Astrocyte (in vitro differentiated cells and primary cell): ENCODE results near the gene DBT. TPM values are rescaled to one million over a fixed set of nuclear protein-coding genes. Genes with fewer than 3 reads are reported as not detected.

Experiments used
- DNase-seq: peaks from one replicate; pipeline ENCODE4 v3.0.0-alpha.2; 2010; ENCODE audit warnings: low read depth
- FAIRE-seq: peaks from 2 replicates; lab custom pipeline; 2011; peaks lifted over from hg19 to GRCh38; lab: Jason Lieb, UNC
- H2AFZ ChIP-seq: 2 replicates; pipeline ENCODE4 v1.6.0; 2012; ENCODE audit warnings: low read depth, low read length, inconsistent platforms
- H3K27ac ChIP-seq: 2 replicates; pipeline ENCODE4 v1.5.1; 2011; ENCODE audit warnings: low read depth, low read length, inconsistent platforms
- H3K27me3 ChIP-seq: 2 replicates; pipeline ENCODE4 v1.6.0; 2011; ENCODE audit warnings: low read length, inconsistent platforms; ENCODE audit not compliant: insufficient read depth
- H3K36me3 ChIP-seq: 2 replicates; pipeline ENCODE4 v1.5.1; 2011; ENCODE audit warnings: low read length, inconsistent platforms; ENCODE audit not compliant: insufficient read depth
- H3K4me1 ChIP-seq: 2 replicates; pipeline ENCODE4 v1.5.1; 2011; ENCODE audit warnings: low read length, inconsistent platforms; ENCODE audit not compliant: insufficient read depth
- H3K4me2 ChIP-seq: 2 replicates; pipeline ENCODE4 v1.6.0; 2012; ENCODE audit warnings: low read length, inconsistent platforms
- H3K4me3 ChIP-seq: 2 replicates; pipeline ENCODE4 v1.5.1; 2011; ENCODE audit warnings: low read depth, mild to moderate bottlenecking, low read length, inconsistent platforms; ENCODE audit not compliant: insufficient read depth
- H3K79me2 ChIP-seq: 2 replicates; pipeline ENCODE4 v1.6.0; 2012; ENCODE audit warnings: mild to moderate bottlenecking, low read length, inconsistent platforms; ENCODE audit not compliant: insufficient read depth
- H3K9ac ChIP-seq: 2 replicates; pipeline ENCODE4 v1.6.0; 2012; ENCODE audit warnings: mild to moderate bottlenecking, low read length, inconsistent platforms
- H3K9me3 ChIP-seq: 2 replicates; pipeline ENCODE4 v1.5.1; 2012; ENCODE audit warnings: low read depth, mild to moderate bottlenecking, low read length, inconsistent platforms; ENCODE audit not compliant: insufficient read depth
- H4K20me1 ChIP-seq: 2 replicates; pipeline ENCODE4 v1.6.0; 2012; ENCODE audit warnings: low read length, inconsistent platforms; ENCODE audit not compliant: insufficient read depth
- H3K27ac Mint-ChIP-seq: one replicate; pipeline ENCODE4 v1.8.0; 2021; ENCODE audit warnings: mild to moderate bottlenecking, mixed read lengths; ENCODE audit not compliant: unreplicated experiment
- H3K27me3 Mint-ChIP-seq: one replicate; pipeline ENCODE4 v1.8.0; 2021; ENCODE audit warnings: low read depth, mixed read lengths; ENCODE audit not compliant: unreplicated experiment
- H3K36me3 Mint-ChIP-seq: one replicate; pipeline ENCODE4 v1.8.0; 2021; ENCODE audit warnings: low read depth, mixed read lengths; ENCODE audit not compliant: unreplicated experiment
- H3K4me1 Mint-ChIP-seq: one replicate; pipeline ENCODE4 v1.8.0; 2021; ENCODE audit warnings: low read depth, mixed read lengths; ENCODE audit not compliant: unreplicated experiment
- H3K4me3 Mint-ChIP-seq: one replicate; pipeline ENCODE4 v1.8.0; 2021; ENCODE audit warnings: mild to moderate bottlenecking, moderate library complexity, mixed read lengths; ENCODE audit not compliant: unreplicated experiment
- H3K9me3 Mint-ChIP-seq: one replicate; pipeline ENCODE4 v1.8.0; 2021; ENCODE audit warnings: mild to moderate bottlenecking, mixed read lengths; ENCODE audit not compliant: unreplicated experiment
- CTCF ChIP-seq: IDR thresholded peaks from 2 replicates; pipeline ENCODE4 v1.5.1; 2011; ENCODE audit warnings: low read depth, mild to moderate bottlenecking, inconsistent platforms, low read length, moderate library complexity; ENCODE audit not compliant: insufficient read depth
- EZH2 ChIP-seq: IDR thresholded peaks from 2 replicates; pipeline ENCODE4 v1.6.1; 2012; ENCODE audit warnings: mild to moderate bottlenecking, low read length, inconsistent platforms; ENCODE audit not compliant: insufficient read depth
- total RNA-seq: library from RNA; stranded (reverse); gene quantifications from 2 replicates; pipeline ENCODE4 v1.2.1, GENCODE V29; 2021

The DBT gene
- total RNA-seq, 1 donor from 2014 or later = 14.2 TPM

GRCh38 chr1:100151679-100152078, 98.0 kb downstream of the DBT start:
- no peaks in the 10 kb centered on the region for H3K9me3 Mint-ChIP-seq
- no peaks in the 10 kb centered on the region for H3K27me3 ChIP-seq
- no peak overlapping the region for H2AFZ ChIP-seq
- H3K4me2 ChIP-seq = no peak overlapping the region
- H3K36me3 Mint-ChIP-seq = no peaks in the 10 kb centered on the region
- H3K4me3 Mint-ChIP-seq = no peak overlapping the region
- H3K4me3 ChIP-seq = no peak overlapping the region
- no peak overlapping the region for H3K27ac Mint-ChIP-seq
- no peaks in the 10 kb centered on the region for H3K79me2 ChIP-seq
- no peak overlapping the region for H3K27ac ChIP-seq
- FAIRE-seq (no peak), DNase-seq (no peak)
- H3K27me3 Mint-ChIP-seq = no peaks in the 10 kb centered on the region
- no peaks in the 10 kb centered on the region for H4K20me1 ChIP-seq
- no peaks in the 10 kb centered on the region for H3K9me3 ChIP-seq
- TF ChIP-seq CTCF = no peak
- no peak for TF ChIP-seq EZH2
- no peak overlapping the region for H3K9ac ChIP-seq
- H3K4me1 ChIP-seq = no peaks in the 10 kb centered on the region
- peaks cover 4% of the 10 kb centered on the region for H3K36me3 ChIP-seq
- H3K4me1 Mint-ChIP-seq = no peaks in the 10 kb centered on the region

GRCh38 chr1:100147875-100148274, 101.8 kb downstream of the DBT start:
- no peaks in the 10 kb centered on the region for H3K9me3 ChIP-seq
- no peak for DNase-seq
- TF ChIP-seq CTCF = no peak
- TF ChIP-seq EZH2 = no peak
- no peaks in the 10 kb centered on the region for H3K79me2 ChIP-seq
- Mint-ChIP-seq H3K9me3 (no peaks in the 10 kb centered on the region), H3K4me1 (no peaks in the 10 kb centered on the region), H3K27me3 (no peaks in the 10 kb centered on the region), H3K27ac (no peak overlapping the region), H3K4me3 (no peak overlapping the region), H3K36me3 (no peaks in the 10 kb centered on the region)
- no peaks in the 10 kb centered on the region for H3K27me3 ChIP-seq
- no peak overlapping the region for H3K9ac ChIP-seq
- H4K20me1 ChIP-seq = no peaks in the 10 kb centered on the region
- H3K27ac ChIP-seq = no peak overlapping the region
- no peak for FAIRE-seq
- peaks cover 29% of the 10 kb centered on the region for H3K36me3 ChIP-seq
- H3K4me3 ChIP-seq = no peak overlapping the region
- H3K4me2 ChIP-seq = no peak overlapping the region
- H2AFZ ChIP-seq = no peak overlapping the region
- no peaks in the 10 kb centered on the region for H3K4me1 ChIP-seq

- Histone ChIP-seq H3K27me3 (no peaks in the 10 kb centered on the region), H3K4me2 (no peak overlapping the region), H3K4me3 (no peak overlapping the region), H3K9me3 (no peaks in the 10 kb centered on the region), H3K27ac (no peak overlapping the region), H3K4me1 (no peaks in the 10 kb centered on the region), H3K79me2 (no peaks in the 10 kb centered on the region), H3K36me3 (peaks cover 29% of the 10 kb centered on the region), H3K9ac (no peak overlapping the region), H2AFZ (no peak overlapping the region), H4K20me1 (no peaks in the 10 kb centered on the region)
- no peak for FAIRE-seq
- H3K27ac Mint-ChIP-seq = no peak overlapping the region
- H3K4me3 Mint-ChIP-seq = no peak overlapping the region
- H3K27me3 Mint-ChIP-seq = no peaks in the 10 kb centered on the region
- TF ChIP-seq EZH2 (no peak), CTCF (no peak)
- DNase-seq = no peak
- H3K36me3 Mint-ChIP-seq = no peaks in the 10 kb centered on the region
- H3K4me1 Mint-ChIP-seq = no peaks in the 10 kb centered on the region
- H3K9me3 Mint-ChIP-seq = no peaks in the 10 kb centered on the region
These were observed 102.7 kb downstream of the DBT start for GRCh38 chr1:100146958-100147357.
